Gastrocnemius medialis (tissue), 4 donors: Measurements from ENCODE around the gene LNX2.

Experiments used
- POLR2A ChIP-seq, 2 donors: fragments of 450-650 bp; IDR thresholded peaks; one replicate each; pipeline ENCODE4 v1.6.1; 2017; ENCODE audit warnings: antibody characterized with exemption in 2 of 2, mild to moderate bottlenecking in 2 of 2, moderate library complexity in 2 of 2
- TF ChIP-seq, protein P1 (sequence below), 5 experiments: fragments of 450-650 bp in 3 of 5; fragments of 200-600 bp in 2 of 5; sonication (generic) in 2 of 5; IDR thresholded peaks in 4 of 5; conservative IDR thresholded peaks in 1 of 5; 1 replicate in 4 of 5; 2 replicates in 1 of 5; pipeline ENCODE4 v1.5.1; 2016 to 2019; ENCODE audit warnings: antibody characterized with exemption in 5 of 5, mild to moderate bottlenecking in 3 of 5, moderate library complexity in 3 of 5

- TF ChIP-seq, protein P1, sequence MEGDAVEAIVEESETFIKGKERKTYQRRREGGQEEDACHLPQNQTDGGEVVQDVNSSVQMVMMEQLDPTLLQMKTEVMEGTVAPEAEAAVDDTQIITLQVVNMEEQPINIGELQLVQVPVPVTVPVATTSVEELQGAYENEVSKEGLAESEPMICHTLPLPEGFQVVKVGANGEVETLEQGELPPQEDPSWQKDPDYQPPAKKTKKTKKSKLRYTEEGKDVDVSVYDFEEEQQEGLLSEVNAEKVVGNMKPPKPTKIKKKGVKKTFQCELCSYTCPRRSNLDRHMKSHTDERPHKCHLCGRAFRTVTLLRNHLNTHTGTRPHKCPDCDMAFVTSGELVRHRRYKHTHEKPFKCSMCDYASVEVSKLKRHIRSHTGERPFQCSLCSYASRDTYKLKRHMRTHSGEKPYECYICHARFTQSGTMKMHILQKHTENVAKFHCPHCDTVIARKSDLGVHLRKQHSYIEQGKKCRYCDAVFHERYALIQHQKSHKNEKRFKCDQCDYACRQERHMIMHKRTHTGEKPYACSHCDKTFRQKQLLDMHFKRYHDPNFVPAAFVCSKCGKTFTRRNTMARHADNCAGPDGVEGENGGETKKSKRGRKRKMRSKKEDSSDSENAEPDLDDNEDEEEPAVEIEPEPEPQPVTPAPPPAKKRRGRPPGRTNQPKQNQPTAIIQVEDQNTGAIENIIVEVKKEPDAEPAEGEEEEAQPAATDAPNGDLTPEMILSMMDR (IDR thresholded peaks at IDR 0.05 in 4 of 5, conservative IDR thresholded peaks at IDR 0.05 in 1 of 5) = no peak
- TF ChIP-seq POLR2A (IDR thresholded peaks at IDR 0.05) = no peak
Observed at GRCh38 chr13:27636589-27637288, 16.4 kb upstream of the LNX2 start.
